Suprapubic skin (tissue), 3 donors: ENCODE data around the gene ANO9.

Experiments used
- CTCF ChIP-seq, 2 donors: fragments of 200-600 bp in 1 of 2; fragments of 450-650 bp in 1 of 2; sonication (generic) in 1 of 2; IDR thresholded peaks; one replicate each; pipeline ENCODE4 v1.5.1; 2016 to 2019; ENCODE audit warnings: antibody characterized with exemption in 2 of 2, mild to moderate bottlenecking in 1 of 2, moderate library complexity in 1 of 2
- POLR2A ChIP-seq, 2 donors: fragments of 450-650 bp; IDR thresholded peaks; one replicate each; pipeline ENCODE4 v1.6.1; 2017; ENCODE audit warnings: antibody characterized with exemption in 2 of 2, mild to moderate bottlenecking in 2 of 2, moderate library complexity in 2 of 2

- no peak for TF ChIP-seq POLR2A (IDR thresholded peaks at IDR 0.05)
- no peak for TF ChIP-seq CTCF (IDR thresholded peaks at IDR 0.05)
Observed at GRCh38 chr11:403761-404431, 37.9 kb downstream of the ANO9 start.
